Esophagus muscularis mucosa (tissue), 4 donors: ENCODE measurements around the gene DEFB128. TPM values are rescaled to one million over a fixed set of nuclear protein-coding genes. Genes with fewer than 3 reads are reported as not detected.

Experiments
- DNase-seq: peaks from one replicate; pipeline ENCODE4 v3.0.0-alpha.2; 2017; ENCODE audit errors: extremely low spot score
- H3K27ac ChIP-seq, 4 donors: fragments of 200-600 bp; sonication (generic); replicated peaks in 1 of 4; 1 replicate in 3 of 4; 2 replicates in 1 of 4; pipeline ENCODE4 v1.5.1; 2016 to 2019; ENCODE audit warnings: mild to moderate bottlenecking in 1 of 4
- H3K27me3 ChIP-seq, 4 donors: fragments of 200-600 bp; sonication (generic); one replicate each; pipeline versions ENCODE4 v1.5.1 to v1.6.0; 2016 to 2019
- H3K36me3 ChIP-seq, 4 donors: fragments of 200-600 bp; sonication (generic); one replicate each; pipeline ENCODE4 v1.5.1; 2016 to 2019
- H3K4me1 ChIP-seq, 4 donors: fragments of 200-600 bp; sonication (generic); one replicate each; pipeline ENCODE4 v1.5.1; 2016 to 2019
- H3K4me3 ChIP-seq, 4 donors: fragments of 200-600 bp; sonication (generic); 1 replicate in 2 of 4; 2 replicates in 2 of 4; pipeline ENCODE4 v1.5.1; 2016 to 2019; ENCODE audit warnings: mild to moderate bottlenecking in 4 of 4, moderate library complexity in 1 of 4
- H3K9me3 ChIP-seq, 4 donors: fragments of 200-600 bp; sonication (generic); 1 replicate in 3 of 4; 2 replicates in 1 of 4; pipeline ENCODE4 v1.5.1; 2016 to 2019
- CTCF ChIP-seq, 3 experiments: fragments of 200-600 bp in 2 of 3; fragments of 450-650 bp in 1 of 3; sonication (generic) in 2 of 3; IDR thresholded peaks; one replicate each; pipeline ENCODE4 v1.5.1; 2017 to 2019; ENCODE audit warnings: antibody characterized with exemption in 3 of 3, mild to moderate bottlenecking in 2 of 3, moderate library complexity in 1 of 3
- EP300 ChIP-seq: sonication (generic); formaldehyde crosslinking; IDR thresholded peaks from one replicate; pipeline ENCODE4 v1.6.1; 2017; ENCODE audit warnings: antibody characterized with exemption
- POLR2A ChIP-seq: fragments of 450-650 bp; IDR thresholded peaks from one replicate; pipeline ENCODE4 v1.6.1; 2017; ENCODE audit warnings: antibody characterized with exemption, moderate library complexity, mild to moderate bottlenecking, low read depth
- POLR2AphosphoS5 ChIP-seq, 2 donors: sonication (generic); formaldehyde crosslinking; IDR thresholded peaks; one replicate each; pipeline ENCODE4 v1.6.1; 2017; ENCODE audit warnings: antibody characterized with exemption in 2 of 2
- WGBS: methylation state at CpG from one replicate; pipeline ENCODE4 v1.1.5; 2018; 5-methylcytosine and 5-hydroxymethylcytosine counted together
- intact Hi-C: fragments of 100-400 bp; cut with DNase I; formaldehyde crosslinking; loops from one replicate; pipeline ENCODE4 v1.15.1; 2023
- total RNA-seq, 4 donors: library from RNA; depleted of rRNA; stranded (reverse); fragments of >200 nt; gene quantifications; one replicate each; pipeline versions ENCODE4 v1.1.0 to v1.2.1, GENCODE V29; 2016

DEFB128 gene
- total RNA-seq, 4 donors from 2014 or later, result not detected

GRCh38 chr20:199996-200395 lies 10.5 kb upstream of the DEFB128 start:
- Histone ChIP-seq H3K36me3 (no peaks in the 10 kb centered on the region), H3K27ac (no peak overlapping the region), H3K27me3 (peaks cover 0 to 17% (median 0%) of the 10 kb centered on the region in 4 donors), H3K4me1 (no peaks in the 10 kb centered on the region), H3K4me3 (no peak overlapping the region), H3K9me3 (peaks cover 0 to 5% (median 0%) of the 10 kb centered on the region in 4 donors)
- WGBS, result 60% methylated on average over 4 of the region's 4 CpGs
- TF ChIP-seq POLR2A, result no peak
- TF ChIP-seq POLR2AphosphoS5 (IDR thresholded peaks at IDR 0.05), result no peak
- no peak for DNase-seq
- intact Hi-C loops, result no loop called here

- Histone ChIP-seq H3K9me3 (peaks cover 0 to 5% (median 0%) of the 10 kb centered on the region in 4 donors), H3K4me1 (no peaks in the 10 kb centered on the region), H3K4me3 (no peak overlapping the region), H3K27ac (no peak overlapping the region), H3K36me3 (no peaks in the 10 kb centered on the region), H3K27me3 (peaks cover 0 to 17% (median 0%) of the 10 kb centered on the region in 4 donors)
- TF ChIP-seq POLR2A (no peak), EP300 (no peak), CTCF (IDR thresholded peaks at IDR 0.05) (no peak), POLR2AphosphoS5 (IDR thresholded peaks at IDR 0.05) (no peak)
- intact Hi-C loops, result no loop called here
- 85% methylated on average over 1 of the region's 1 CpG for WGBS
- no peak for DNase-seq
These were observed 8.7 kb upstream of the DEFB128 start for GRCh38 chr20:198225-198624.

- no peak overlapping the region for H3K4me3 ChIP-seq
- peaks cover 0 to 14% (median 0%) of the 10 kb centered on the region in 4 donors for H3K27me3 ChIP-seq
- no peak for TF ChIP-seq EP300
- TF ChIP-seq POLR2A, result no peak
- TF ChIP-seq POLR2AphosphoS5 (IDR thresholded peaks at IDR 0.05), result no peak
- TF ChIP-seq CTCF (IDR thresholded peaks at IDR 0.05), result no peak
- no peak overlapping the region for H3K27ac ChIP-seq
- no peaks in the 10 kb centered on the region for H3K4me1 ChIP-seq
- DNase-seq, result no peak
- H3K9me3 ChIP-seq, result peaks cover 0 to 10% (median 5%) of the 10 kb centered on the region in 4 donors
- intact Hi-C loops, result no loop called here
- no peaks in the 10 kb centered on the region for H3K36me3 ChIP-seq
- WGBS, result 66% methylated on average over 2 of the region's 2 CpGs
These were observed 1.8 kb downstream of the DEFB128 start for GRCh38 chr20:187733-188132.

GRCh38 chr20:184288-184687 lies 5.2 kb downstream of the DEFB128 start:
- Histone ChIP-seq H3K36me3 (no peaks in the 10 kb centered on the region), H3K27me3 (peaks cover 0 to 14% (median 0%) of the 10 kb centered on the region in 4 donors), H3K4me3 (no peak overlapping the region), H3K4me1 (no peaks in the 10 kb centered on the region), H3K27ac (no peak overlapping the region), H3K9me3 (peaks cover 0 to 10% (median 3%) of the 10 kb centered on the region in 4 donors)
- TF ChIP-seq EP300 (no peak), CTCF (IDR thresholded peaks at IDR 0.05) (no peak), POLR2A (no peak)
- no peak for DNase-seq
- intact Hi-C loops, result no loop called here
- WGBS, result 60% methylated on average over 2 of the region's 2 CpGs

GRCh38 chr20:168876-169275 lies 20.6 kb downstream of the DEFB128 start:
- 66% methylated on average over 2 of the region's 2 CpGs for WGBS
- no peak for DNase-seq
- intact Hi-C loops, result no loop called here

More at GRCh38 chr20:168876-169275, 20.6 kb downstream of the DEFB128 start:
- Histone ChIP-seq H3K4me3 (no peak overlapping the region), H3K36me3 (no peaks in the 10 kb centered on the region), H3K27me3 (peaks cover 0 to 5% (median 0%) of the 10 kb centered on the region in 4 donors), H3K9me3 (no peaks in the 10 kb centered on the region), H3K4me1 (no peaks in the 10 kb centered on the region), H3K27ac (no peak overlapping the region)
- TF ChIP-seq POLR2A, result no peak
- TF ChIP-seq POLR2AphosphoS5 (IDR thresholded peaks at IDR 0.05), result no peak
- TF ChIP-seq CTCF (IDR thresholded peaks at IDR 0.05), result no peak
- no peak for TF ChIP-seq EP300
